NCI-H146 treated with DMSO at 0.1 percent for 48 hours (cell line): Measurements from ENCODE around the gene FOXL2.

Experiments used
- DNase-seq: peaks from one replicate; lab custom pipeline; 2025; ENCODE audit not compliant: unreplicated experiment; lab: John Stamatoyannopoulos, UW

Gene FOXL2

DNA sequence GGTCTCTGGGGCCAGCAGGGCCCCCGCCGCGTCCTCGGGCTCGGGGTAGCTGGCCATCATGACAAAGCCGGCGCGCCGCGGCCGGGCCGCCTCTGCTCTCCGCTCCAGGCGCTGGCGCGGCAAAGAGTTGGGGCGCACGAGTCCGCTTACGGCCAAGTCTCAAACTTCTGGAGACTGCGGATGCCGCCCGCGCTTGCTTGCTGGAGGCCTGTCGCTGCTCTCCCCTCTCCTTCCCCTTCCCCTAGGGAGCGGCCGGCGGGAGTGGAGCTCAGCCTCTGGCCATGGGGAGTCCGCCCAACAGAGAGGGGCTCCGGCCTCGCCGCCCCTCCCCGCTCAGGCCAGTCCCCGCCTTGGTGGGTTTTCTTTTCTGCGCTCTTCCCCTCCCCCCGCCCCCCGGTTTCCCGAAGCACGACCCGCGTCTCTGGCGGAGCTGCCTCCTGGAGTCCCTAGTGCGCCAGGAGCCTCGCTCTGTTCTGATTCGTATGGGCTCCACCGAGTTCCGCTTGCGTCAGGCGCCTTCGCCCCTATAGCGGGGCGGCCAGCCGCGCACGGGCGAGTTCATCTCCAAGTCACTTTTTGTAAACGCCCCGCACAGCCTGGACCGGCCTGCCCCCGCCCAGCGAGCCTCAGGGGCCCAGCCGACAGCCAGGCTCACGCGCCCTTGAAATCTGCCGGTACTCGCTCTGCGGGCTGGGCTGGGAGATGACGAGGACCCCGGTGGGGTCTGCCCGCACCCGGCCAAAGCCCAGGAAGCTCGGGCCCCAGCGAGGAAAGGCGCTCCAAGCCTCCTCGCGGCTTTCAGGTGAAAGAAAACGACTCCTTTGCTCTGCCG is at the start of gene FOXL2, which contains the start of gene FOXL2NB:
FOXL2 (minus strand) TSS at position 475 of the 832 bp plus-strand sequence; CDS start at position 60, 415 bp downstream.
FOXL2NB (plus strand) TSS at position 555 of the 832 bp plus-strand sequence; CDS start at position 703, 148 bp downstream.
- DNase-seq, result no peak

DNA sequence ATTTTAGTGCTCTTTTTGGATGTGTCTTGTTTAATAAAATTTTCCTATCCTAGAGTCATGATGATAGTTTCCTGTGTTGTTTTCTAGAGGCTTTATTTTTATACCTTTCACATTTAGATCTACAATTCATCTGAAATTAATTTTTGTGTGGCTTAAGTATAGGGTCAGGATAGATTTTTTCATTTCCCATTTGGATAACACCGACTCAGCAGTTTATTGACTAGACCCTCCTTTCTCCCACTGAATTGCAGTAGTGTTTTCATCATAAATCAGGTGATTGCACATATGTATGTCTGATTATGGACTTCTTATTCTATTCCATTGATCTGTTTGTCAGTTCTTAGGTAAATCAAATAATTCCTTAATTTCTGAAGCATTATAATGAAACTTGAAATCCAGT is 48.8 kb upstream of the FOXL2 start:
- DNase-seq, result no peak

DNA sequence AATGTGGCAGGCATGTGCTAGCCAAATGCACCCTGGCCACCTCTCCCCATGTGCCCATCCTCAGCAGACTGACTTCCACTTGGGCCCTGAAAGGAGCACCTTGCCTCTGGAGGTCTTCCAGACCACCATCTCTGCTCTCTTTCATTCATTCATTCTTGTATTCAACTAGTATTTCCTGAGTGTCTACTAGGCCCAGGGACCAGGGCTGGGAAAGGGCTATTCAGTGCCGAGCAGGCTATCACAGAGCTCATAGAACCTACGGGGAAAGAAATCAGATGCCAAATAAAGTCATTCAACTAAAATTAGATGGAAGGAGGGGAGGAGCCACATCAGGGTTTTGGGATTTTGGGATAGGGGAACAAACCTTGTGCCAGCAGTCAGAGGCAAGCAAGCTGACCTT is 40.2 kb upstream of the FOXL2 start:
- DNase-seq, result no peak

DNA sequence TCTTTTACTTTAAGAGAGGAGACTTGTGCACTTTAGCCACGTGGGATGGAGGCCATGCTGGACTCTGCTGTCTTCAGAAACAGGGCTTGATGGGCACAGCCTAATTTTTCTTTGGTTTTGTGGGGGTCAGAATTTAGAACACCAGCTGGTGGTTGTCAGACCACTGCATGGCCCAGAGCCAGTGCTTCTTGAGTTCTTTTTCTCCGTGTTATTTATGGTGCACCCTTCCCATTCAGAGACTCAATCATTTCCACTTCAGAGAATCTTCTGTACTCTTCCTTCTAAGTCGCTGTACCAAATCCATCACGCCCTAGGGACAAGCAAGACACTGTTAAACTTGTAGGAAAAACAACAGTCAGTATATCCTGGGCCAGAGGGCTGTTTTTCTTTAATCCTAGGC is 39.0 kb upstream of the FOXL2 start:
- DNase-seq, result no peak

DNA sequence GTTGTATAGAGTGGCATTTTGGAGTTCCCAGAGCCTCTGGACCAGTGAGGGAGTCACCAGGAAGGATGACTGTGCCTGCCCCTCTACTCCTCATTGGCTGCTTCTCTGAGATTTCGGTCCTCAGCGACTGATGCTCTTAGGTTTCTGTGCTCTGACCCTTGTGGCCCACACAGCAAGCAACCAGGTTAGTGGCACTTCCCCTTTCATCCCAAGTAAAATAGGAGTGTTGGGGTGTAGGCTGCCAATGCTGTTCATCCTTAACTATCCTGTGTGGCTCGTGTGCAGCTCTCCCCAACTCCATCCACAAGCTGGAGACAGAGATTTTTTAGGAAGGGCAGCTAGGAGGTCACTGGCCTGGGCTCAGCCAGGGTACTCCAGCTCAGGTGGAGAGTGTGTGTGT is 37.9 kb upstream of the FOXL2 start:
- no peak for DNase-seq

DNA sequence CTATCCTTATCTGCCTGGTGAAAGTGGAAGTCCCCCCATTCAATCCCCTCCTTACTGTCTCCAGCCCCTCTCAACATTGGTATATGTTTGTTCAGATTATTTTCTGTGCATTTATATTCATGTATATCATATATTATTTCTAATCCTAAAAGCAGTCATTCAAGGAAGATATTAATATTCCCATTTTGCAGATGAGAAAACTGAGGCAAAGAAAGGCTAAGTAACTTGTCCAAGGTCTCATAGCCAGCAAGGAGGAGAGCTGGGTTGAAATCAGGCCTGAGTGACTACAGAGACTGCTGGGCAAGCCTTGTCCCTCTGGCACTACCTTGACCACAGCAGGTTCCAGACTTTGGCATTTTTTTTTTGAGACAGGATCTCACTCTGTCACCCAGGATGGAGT is 29.1 kb upstream of the FOXL2 start:
- no peak for DNase-seq

DNA sequence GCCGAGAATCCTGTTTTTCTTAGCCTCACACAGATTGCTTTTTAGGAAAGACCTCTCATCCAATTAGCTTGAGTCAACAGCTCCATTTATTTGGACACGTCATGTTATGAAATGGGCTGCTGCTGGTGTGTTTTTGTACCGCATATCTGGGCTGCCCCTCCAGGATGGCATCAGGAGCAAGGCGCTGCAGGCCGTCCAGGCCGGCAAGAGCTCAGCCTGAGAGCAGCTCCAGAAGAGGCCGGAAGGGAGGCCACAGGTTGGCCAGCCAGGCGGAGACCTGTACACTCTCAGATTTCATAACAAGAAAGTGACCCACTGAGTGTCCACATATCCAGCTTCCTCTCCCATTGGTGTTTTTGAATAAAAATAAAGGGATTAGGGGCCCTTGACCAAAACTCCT is 28.4 kb upstream of the FOXL2 start:
- DNase-seq, result no peak

DNA sequence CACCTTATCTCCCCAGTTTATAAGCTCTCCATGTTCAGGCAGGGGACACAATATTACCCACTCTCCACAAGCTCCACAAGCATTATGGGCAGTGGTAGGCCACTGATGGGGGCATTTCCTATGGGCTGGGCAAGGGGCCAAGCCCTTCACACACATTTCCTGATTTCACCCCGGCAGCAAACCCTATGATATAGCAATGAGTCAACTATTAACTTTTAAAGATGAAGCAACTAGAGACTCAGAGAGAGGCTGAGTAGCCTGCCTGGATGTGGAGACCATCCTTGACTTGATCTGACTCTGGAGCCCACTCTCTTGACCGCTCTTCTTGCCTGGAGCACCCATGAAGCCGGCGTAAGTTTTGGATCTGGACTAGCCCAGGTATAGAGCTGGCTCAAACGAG is 27.5 kb upstream of the FOXL2 start:
- DNase-seq, result no peak

DNA sequence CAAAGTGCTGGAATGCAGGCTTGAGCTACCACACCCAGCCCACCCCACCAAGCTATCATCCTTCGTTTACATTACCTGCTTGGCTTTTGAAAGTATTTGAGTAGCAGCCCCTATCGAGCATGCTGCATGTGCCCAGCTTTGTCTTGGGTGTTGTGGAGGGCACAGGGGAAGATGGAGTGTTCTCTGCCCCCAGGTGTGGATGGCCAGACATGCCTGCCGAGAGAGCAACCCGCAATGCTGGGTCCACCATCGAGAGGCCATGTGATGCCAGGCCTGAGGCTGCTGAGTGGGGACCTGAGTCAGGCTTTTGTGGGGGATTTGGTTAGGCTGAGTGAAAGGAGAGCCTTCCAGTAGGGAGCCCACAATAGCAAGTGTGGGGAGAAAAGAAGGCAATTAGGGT is 26.0 kb upstream of the FOXL2 start:
- no peak for DNase-seq

DNA sequence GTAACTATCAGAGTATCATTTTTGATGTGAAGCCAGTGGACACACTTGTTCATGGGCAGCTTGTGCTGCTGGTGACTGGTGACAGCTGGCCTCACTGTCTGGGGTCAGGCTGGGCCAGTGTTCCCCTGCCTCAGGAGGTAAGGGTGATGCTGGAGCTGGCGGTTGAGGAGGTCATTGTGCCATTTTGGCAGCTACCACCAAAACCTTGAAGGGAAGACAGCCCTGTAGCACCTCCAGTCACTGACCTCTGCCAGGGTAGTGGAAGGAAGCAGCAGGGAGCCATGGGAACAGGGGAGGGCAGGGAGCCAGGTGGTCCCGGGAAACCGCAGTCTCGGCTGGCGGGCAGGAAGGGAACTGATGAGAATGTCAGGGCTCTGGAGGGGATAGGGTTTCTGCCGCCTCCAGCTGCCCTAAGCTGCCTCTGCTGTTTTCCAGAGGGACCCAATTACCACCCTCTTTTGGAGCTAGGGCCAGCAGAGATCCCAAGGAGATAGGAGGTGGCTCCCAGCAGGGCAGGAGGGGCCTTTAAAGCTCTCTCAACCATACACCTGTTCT is 24.9 kb upstream of the FOXL2 start:
- no peak for DNase-seq

DNA sequence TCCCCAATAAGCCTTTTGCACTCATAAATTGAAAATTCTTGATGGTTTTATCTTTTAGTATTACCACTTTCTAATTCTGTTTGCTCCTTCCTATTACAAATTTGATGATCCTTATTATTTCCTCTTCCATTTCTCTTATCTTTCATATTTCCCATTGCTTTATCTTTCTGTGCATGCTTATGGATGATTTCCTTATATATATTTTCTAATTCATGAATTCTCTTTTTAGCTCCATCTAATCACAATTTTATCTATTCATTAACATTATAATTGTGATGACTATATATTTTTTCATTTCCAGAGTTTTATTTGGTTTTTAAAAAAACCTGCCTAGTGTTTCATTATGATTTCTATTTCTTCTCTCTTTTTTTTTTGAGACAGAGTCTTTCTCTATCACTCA is 18.0 kb upstream of the FOXL2 start:
- no peak for DNase-seq

DNA sequence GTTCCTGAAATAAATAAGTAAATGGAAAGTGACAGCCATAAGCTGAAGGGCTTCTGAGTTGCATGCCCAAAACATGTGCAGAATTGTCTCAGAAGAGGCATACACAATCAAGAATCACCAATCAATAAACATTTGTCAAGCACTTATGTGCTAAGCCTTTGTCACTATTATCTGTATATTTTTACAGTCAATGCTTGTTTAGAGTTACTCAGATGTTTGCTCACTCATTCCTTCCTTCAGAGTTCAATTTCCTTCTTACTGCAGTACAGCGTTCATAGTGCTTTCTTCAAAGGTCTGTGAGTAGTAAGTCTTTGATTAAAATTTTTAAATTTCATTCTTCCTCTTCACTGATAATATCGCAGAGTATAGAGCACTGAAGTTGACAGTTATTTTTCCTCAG is 17.3 kb upstream of the FOXL2 start:
- no peak for DNase-seq

DNA sequence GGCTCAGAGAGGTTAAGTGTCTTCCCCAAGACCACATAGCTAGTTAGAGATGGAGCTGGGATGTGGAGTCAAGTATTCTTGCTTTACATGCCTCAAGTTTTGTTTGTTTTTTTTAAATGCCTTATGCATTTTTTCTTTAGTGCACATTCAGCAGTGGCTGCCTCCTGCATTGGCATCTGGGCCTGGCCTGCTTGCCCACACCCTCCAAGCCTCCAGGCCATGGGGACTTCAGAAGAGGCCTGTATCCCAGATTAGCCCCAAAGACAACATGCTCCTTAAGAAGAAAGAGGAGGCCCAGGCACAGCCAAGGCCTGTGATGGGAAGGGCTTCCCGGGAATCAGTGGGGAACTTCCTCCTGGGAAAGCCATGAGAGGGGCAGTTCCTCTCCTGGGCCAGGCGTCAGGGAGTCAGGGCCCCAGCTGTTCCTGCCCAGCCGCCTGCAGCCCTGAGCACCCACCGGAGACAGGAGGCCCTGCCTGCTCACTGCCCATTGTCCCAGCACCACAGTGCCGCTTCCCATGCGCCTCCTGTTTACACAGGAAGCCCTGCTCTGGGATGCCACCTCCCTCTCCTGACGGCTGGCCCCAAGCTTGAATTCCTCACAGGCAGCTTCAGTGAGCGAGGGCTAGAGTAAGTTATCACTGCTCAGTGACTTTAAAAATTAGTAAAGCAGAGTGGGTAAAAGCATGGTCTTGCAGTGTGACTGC is 16.1 kb upstream of the FOXL2 start:
- no peak for DNase-seq

DNA sequence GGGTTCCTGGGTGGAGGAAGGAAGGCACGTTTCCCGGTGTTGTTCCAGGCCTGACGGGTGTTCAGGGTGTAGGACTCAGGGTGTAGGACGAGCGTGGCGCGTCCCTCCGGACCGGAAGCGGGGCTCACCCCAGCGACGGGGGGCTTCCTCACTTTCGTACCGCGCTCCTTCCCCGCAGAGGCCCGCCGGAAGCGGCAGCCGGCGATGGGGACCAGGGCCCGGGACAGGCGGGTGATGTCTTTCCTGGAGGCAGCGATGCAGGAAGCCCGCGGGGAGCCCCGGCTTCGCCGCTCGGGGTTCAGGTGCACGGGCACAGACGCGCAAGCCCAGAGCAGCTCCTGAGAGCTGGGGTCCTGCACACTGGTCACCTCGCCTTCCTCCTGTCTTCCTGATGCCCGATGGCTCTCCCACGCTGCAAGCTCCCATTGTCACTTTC is 13.5 kb upstream of the FOXL2 start:
- DNase-seq, result no peak

DNA sequence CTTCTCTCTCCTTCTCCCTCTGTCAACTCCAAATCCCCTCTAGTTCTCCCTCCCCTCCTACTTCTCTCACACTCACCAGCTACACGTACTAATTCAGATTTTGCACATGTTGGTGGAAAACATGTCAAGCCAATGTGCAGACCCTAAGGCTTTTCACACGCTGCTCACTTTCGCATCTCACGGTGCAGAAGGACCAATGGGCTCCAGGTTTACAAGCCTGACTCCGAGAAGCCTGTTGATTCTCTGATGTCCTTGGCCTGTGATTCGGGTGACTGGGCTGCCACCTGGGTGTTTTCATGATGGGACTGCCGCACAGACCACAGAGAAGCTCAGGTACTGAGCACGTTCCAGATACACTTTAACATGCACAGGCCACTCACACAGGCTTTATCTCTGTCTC is 3.8 kb upstream of the FOXL2 start:
- DNase-seq, result no peak

DNA sequence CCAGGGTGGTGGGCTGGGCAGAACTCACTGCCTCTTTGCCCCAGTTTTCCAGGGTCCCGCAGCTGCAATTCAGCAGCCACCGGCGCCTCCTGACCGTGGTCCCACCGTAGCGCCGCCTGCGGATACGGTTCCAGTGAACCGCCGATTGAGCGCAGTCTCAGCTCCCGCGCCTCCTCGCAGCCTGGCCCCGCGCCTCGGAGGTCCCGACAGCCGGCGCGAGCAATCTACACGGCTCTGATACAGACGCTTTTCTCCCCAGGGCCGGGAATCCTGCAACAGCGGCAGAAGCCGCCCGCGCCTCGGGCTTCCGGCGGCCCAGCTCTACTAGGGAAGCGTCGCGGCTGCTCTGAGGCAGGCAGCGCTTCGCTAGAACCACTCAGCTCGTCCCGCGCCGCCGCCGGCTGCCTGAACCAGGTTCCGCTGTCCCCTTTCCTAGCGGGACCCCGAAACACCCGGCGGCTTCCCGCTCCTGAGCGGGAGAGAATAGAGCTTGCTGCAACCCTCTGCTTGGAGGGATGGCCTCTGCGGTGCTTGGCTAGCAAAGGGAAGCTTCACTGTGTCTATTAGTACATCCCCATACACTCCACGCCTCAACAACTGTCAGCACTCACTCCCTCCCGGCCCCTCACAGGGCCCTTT is 3.2 kb upstream of the FOXL2 start:
- DNase-seq, result no peak

DNA sequence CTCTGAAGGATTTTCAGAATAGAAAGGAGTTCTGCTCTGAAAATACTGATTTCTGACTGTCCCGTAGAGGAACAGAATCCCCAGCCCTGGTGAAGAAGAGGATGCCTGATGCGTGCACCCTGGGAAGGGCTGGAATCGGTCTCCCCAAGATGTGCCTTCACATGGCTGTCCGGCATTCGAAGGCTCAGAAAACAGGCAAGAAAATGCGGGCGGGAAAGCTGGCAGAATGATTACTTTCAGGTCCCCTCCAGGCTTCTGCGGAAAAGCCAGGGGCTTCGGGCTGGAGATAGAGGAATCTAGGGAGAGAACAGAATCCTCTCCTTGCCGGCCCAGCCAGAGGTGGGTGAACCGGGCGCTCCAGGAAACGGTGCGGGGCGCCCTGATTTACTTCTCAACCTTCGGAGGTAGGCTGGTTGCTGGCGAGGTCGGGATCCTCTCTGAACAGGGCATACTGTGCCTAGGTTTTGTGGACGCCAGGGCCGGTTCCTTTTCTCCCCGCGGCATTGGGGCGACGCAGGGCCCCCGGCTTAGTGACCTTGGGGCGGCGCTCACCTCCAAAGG is 2.6 kb upstream of the FOXL2 start:
- DNase-seq, result no peak

DNA sequence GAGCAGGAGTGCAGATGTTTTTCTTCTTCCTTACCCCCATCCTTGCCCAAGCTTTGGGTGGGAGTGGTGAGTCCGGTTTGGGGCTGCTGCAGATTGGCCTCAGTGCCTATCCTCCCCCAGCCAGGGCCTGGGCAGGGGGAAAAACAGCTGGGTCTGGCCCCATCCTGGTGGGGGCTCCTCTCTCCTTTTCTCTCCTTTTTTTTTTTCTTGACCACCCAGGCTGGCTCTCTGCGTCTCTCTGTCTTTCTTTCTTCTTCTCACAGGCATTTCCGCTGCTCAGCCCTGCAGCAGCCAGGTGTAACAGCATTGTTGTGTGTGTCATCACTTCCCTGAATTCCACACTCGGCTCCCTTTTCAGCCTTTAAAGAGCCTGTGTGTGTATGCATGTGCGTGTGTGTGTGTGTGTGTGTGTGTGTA is 2.1 kb upstream of the FOXL2 start:
- DNase-seq, result no peak

DNA sequence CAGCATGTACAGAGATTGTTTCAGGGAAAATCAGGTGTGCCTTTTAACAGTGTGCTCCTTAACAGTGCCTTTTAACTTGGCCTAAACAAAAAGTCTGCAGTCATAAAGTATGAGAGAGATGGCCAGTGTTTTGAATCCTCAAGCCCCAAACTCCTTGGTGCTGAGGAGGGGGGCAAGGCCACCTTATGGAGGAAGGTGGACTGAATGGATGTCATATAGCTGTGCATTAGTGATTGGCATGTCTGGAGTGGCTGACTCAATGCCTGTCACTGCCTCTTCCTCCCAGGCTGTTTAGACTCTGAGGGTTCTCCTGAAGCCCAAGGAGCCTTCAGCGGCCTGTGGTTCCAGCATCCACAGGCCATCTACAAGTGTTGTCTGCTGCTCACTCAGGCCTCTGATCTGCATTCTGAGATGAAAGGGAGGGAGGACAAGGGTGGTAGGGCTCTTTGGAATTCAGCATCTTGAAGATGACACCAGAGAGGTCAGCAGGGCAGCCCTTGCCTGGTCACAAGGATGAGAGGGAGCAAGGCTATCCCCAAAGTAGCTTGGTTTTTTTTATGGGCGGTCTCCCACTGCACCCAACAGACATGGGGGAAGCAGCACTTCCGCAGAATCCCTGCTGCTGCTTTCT is 1.5 kb upstream of the FOXL2 start:
- DNase-seq, result no peak

DNA sequence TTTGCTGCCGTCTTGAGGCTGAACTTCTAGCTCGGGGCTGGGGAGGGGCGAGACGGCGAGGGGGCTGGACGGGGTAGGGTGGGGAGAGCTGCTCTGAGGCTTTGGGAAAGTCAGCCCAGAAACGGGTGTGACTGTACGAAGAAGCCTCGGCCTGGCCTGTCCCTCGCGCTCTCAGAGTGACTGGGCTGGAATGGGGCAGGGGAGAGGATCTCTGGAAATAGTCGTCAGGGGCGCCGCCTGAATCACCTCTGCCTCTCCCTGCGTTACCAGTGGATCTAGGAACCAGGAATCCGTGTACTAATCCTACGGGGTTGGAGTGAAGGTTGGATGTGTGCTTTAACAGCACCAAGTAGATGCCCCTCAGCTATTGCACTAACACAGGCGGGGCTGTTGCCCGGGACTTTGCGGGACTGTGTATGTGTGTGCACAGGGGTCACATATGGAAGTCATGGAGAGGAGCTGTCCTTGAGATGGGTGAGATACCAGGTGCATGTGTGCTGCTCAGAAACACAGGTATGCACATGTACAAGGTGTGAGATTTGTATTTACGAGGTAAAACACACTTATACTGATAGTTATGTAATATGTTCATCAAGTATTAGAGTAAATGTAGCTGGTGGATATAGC is 671 bp upstream of the FOXL2 start:
- DNase-seq, result no peak
